WTC11 (cell line): ENCODE measurements around the gene CABP7.

Experiments
- JUN ChIP-seq: sonication (generic); formaldehyde crosslinking; IDR thresholded peaks from 2 replicates; pipeline ENCODE4 v1.8.0; 2023; ENCODE audit warnings: mild to moderate bottlenecking, missing genetic modification reagents
- MAX ChIP-seq: sonication (generic); formaldehyde crosslinking; IDR thresholded peaks from 2 replicates; pipeline ENCODE4 v1.8.0; 2022; ENCODE audit warnings: mild to moderate bottlenecking, missing genetic modification reagents
- TF ChIP-seq, protein P1 (sequence below): sonication (generic); formaldehyde crosslinking; conservative IDR thresholded peaks from 2 replicates; pipeline ENCODE4 v1.8.1; 2022; ENCODE audit warnings: mild to moderate bottlenecking, missing genetic modification reagents

DNA sequence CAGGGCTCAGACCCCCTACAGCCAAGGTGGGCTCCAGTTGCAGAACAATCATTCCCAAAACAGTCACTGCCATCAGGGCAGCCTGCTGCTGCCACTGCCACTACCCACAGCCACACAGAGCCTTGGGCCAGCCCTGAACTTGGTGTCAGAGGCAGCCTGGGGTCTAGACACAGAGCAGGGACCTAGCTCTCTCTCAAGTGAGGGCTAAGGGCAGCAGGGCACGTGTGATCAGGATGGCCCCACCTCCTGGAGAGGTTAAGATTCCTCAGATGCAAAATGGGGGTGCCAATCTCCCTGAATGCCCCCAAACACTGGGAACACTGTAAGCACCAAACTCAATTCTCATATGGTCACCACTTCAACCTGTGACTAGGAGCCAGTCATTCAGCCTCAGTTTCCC is 15.6 kb downstream of the CABP7 start:
- no peak for TF ChIP-seq MAX (CRISPR knock-in tag)
- TF ChIP-seq JUN, result no peak
- TF ChIP-seq, protein P1, sequence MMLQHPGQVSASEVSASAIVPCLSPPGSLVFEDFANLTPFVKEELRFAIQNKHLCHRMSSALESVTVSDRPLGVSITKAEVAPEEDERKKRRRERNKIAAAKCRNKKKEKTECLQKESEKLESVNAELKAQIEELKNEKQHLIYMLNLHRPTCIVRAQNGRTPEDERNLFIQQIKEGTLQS, result no peak
